ENCODE data around the gene UACA.

DNA sequence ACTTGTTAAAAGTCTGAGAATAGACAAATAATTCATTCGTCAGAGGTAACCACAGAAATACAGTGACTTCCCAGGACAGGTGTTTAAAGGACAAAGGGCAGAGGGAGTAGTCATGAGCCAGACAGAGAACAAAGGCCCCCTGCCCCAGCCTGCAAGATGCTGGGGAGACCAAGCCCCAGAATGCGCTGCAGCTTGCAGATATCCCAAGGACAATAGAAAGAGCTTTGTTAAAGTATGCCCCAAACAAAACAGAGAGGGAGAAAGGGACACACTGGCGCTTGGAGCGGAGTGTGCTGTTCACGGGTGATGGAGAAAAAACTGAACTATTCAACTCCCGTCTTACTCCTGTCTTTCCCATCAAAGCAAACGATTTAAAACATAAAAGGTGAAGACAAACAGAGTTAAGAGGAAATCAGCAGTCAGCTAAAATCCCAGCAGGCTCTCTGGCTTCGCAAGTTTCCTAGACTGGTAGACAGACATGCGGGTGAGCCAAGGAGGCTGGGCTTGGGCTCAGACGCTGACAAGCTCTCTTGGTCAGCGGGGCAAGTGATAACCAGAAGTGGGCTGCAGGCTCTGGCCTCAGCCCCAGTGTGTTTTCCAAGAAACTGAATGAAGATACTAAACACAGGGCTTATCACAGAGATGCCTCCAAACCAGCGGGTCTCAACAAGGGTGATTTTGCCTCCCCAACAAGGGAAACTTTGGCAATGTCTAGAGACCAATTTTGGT, 130.1 kb downstream of the UACA start:
- TF ChIP-seq, protein P1, sequence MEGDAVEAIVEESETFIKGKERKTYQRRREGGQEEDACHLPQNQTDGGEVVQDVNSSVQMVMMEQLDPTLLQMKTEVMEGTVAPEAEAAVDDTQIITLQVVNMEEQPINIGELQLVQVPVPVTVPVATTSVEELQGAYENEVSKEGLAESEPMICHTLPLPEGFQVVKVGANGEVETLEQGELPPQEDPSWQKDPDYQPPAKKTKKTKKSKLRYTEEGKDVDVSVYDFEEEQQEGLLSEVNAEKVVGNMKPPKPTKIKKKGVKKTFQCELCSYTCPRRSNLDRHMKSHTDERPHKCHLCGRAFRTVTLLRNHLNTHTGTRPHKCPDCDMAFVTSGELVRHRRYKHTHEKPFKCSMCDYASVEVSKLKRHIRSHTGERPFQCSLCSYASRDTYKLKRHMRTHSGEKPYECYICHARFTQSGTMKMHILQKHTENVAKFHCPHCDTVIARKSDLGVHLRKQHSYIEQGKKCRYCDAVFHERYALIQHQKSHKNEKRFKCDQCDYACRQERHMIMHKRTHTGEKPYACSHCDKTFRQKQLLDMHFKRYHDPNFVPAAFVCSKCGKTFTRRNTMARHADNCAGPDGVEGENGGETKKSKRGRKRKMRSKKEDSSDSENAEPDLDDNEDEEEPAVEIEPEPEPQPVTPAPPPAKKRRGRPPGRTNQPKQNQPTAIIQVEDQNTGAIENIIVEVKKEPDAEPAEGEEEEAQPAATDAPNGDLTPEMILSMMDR (IDR thresholded peaks at IDR 0.05; ENCODE audit: insufficient read depth, low read length) = no peak
- TF ChIP-seq POLR2AphosphoS5 (IDR thresholded peaks at IDR 0.05; ENCODE audit: low read depth) = no peak
- no peak for TF ChIP-seq GABPA (IDR thresholded peaks at IDR 0.05; ENCODE audit: low read depth)
- no peak for TF ChIP-seq SPI1 (IDR thresholded peaks at IDR 0.05; ENCODE audit: borderline replicate concordance, low read depth)
